Right ventricle myocardium inferior (tissue), 1 donor: ENCODE measurements around the gene EFL1. TPM values are rescaled to one million over a fixed set of nuclear protein-coding genes. Genes with fewer than 3 reads are reported as not detected.

Experiments
- ATAC-seq: fragments of 200-7000 bp; cut with Tn5 transposase; one replicate; pipeline ENCODE4 v1.9.1; 2020; ENCODE audit warnings: mild to moderate bottlenecking, moderate library complexity
- DNase-seq: peaks from one replicate; pipeline ENCODE4 v3.0.0; 2021; ENCODE audit errors: missing footprints
- intact Hi-C: fragments of 100-400 bp; cut with DNase I; formaldehyde crosslinking; loops from one replicate; pipeline ENCODE4 v1.11.0; 2022
- total RNA-seq: library from RNA; stranded (reverse); fragmentation: NEBNext Ultra II Directional; extraction: Animal tissue kit (Norgen Biotek cat#: 25700); gene quantifications from one replicate; pipeline ENCODE4 v1.2.1, GENCODE V29; 2021
- donor health status: DM: no; HTN: yes; CAD: no; lungs with severe emphysema.

Gene EFL1
- total RNA-seq, 1 donor from 2014 or later: 16.9 TPM

GRCh38 chr15:82108489-82109078 is 153.9 kb downstream of the EFL1 start:
- ATAC-seq (peak; percentile 86), DNase-seq (no peak)

DNA sequence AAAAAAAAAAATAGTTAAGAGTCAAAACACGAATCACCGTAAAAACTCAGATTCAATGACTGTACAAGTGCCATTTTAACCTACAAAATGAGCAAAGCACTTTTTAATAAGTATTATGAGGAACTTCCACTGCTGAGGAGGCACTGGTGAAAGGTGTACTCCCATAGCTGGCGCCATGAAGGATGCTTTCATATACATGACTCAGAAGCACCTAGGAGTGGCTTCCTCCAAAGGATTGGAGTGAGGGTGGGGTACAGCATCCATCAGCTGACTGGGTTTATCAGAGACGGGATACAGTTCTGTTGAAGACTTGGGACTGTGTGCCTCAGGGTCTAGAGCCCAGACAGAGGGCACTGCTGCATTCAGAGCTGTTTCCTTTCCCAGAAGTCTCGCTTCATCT is 155.9 kb downstream of the EFL1 start:
- no peak for DNase-seq
- no peak for ATAC-seq
- intact Hi-C loops: no loop called here

More at GRCh38 chr15:82108489-82109078, 153.9 kb downstream of the EFL1 start:
- intact Hi-C loops: loop anchor here (1.0 to 2.0 kb wide), 2 partner anchors 90 to 628 kb away; no protein-coding TSS in a partner anchor

- intact Hi-C loops: no loop called here
- DNase-seq: no peak
- ATAC-seq: no peak
Observed at GRCh38 chr15:82105451-82106215, 156.9 kb downstream of the EFL1 start.

GRCh38 chr15:82103468-82103867 is 159.1 kb downstream of the EFL1 start:
- intact Hi-C loops: no loop called here
- ATAC-seq (no peak), DNase-seq (no peak)

DNA sequence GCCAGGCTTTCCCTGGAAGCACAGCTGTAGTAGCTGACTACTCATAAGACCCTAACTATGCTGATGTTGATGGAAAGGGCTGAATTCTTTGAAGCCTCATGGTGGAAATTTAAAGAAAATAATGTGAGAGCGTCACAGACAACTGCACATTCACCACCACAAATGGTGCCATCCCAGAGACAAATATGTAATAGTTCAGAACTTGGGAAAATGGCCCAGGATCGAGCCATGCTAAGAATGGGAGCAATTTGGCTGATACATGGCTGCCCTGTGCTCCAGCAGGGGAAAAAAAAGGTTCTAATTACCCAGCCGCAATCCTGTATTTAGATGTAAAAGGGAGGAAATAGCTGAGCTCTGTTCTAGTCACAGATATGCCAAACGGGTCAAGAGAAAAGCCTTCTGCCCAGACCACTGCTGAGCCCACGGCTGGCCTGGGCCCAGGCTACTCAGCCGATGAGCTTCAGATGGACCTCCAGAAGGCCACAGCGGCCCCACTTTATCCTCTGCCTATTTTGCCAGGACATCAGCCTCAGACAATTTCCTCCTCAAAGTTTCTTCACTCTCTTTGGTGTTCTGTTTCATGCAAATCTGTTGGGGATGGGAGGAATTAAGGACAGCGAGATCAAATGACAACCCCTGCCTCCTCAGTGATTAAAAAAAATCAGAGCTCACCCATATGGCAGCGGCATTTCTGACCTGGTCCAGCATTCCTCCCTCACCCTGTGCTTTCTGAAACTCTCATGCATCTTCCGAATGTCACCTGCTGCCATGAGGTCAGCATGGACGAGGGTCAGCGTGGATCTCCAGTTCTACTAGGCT is 162.2 kb downstream of the EFL1 start:
- DNase-seq: no peak
- ATAC-seq: no peak
- intact Hi-C loops: no loop called here

DNA sequence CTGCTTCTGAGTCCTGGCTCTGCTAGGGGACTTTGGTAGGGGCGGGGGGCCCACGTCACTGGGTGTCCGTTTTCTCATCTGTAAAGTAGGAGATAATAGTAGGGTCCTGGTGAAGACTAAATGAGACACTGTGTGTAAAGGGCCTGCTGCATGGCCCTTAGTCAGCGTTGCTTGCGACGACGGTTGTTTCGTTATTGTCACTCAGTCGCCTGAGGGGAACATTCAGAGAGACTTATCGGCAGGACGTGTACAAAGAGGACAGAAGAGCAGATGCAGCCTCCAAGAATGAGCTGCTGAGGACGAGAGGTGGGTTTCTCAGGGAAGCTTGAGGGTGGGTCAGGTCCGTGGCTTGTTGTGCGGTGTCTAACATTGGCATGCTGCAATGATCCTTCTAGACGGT is 163.9 kb downstream of the EFL1 start:
- no peak for ATAC-seq
- intact Hi-C loops: no loop called here
- DNase-seq: no peak

DNA sequence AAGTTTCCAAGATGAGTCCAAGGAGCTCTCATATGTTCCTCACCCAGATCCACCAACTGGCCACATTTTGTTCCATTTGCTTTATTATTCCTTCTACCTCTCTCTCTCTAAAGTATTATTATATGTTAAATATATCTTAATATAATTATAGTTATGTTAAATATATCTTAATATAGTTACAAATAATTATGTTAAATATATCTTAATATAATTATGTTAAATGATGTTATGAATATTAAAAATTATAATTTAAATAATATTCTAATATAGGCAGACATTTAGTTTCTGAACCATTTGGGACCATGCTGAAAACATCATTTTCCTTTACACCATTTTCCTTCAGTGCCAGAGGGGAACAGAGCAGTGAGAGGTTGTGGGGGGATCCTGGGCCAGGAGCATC is 166.7 kb downstream of the EFL1 start:
- intact Hi-C loops: no loop called here
- DNase-seq: no peak
- ATAC-seq: no peak

DNA sequence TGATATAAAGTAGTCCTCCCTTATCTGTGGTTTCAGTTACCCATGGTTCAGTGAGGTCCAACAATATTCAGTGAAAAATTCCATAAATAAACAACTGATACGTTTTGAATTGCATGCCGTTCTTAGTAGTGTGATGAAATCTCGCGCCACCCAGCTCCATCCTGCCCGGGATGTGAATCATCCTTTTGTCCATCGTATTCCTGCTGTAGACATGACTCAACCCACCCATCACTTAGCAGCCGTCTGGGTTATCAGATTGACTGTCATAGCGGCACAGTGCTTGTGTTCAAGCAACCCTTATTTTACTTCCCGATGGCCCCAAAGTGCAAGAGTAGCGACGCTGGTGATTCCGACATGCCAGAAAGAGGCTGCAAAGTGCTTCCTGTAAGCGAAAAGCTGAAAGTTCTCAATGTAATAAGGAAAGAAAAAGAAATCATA is 168.7 kb downstream of the EFL1 start:
- intact Hi-C loops: no loop called here
- ATAC-seq (no peak), DNase-seq (no peak)

GRCh38 chr15:82093325-82093724 is 169.2 kb downstream of the EFL1 start:
- ATAC-seq: no peak
- intact Hi-C loops: no loop called here
- no peak for DNase-seq

GRCh38 chr15:82091636-82092140 is 170.8 kb downstream of the EFL1 start:
- no peak for ATAC-seq
- intact Hi-C loops: no loop called here

DNA sequence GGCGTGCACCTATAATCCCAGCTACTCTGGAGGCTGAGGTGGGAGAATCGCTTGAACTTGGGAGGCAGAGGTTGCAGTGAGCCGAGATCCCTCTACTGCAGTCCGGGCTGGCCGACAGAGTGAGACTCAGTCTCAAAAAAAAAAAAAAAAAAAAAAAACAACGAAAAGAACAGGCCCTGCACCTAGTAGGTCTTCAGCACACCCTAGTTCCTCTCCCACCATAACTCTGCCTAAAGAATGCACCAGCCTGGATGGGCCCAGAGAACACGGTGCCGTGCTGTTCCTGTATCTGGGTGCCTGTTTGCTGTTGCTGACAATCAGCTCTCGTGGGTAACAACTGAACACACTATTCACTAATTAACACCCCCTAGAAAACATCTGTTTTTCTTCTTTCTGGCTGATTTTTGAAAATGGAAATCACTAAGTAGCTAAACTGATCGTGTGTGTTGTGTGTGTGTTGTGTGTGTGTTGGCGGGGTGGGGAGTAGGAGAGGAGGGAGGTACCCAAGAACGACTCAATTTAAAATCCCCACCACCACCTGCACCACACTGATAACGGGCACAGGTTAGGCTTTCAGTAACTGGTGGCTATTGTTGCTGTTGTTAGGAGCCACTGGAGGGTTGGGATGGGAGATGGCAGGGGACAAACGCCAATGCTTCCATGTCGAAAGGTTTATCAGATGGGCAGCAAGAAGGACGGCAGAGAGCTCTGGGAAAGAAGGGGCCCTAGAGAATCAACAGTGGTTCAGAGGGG is 176.1 kb downstream of the EFL1 start:
- DNase-seq (no peak), ATAC-seq (no peak)
- intact Hi-C loops: no loop called here

More at GRCh38 chr15:82091636-82092140, 170.8 kb downstream of the EFL1 start:
- no peak for DNase-seq

GRCh38 chr15:82081914-82082762 is 180.4 kb downstream of the EFL1 start:
- intact Hi-C loops: no loop called here
- ATAC-seq (no peak), DNase-seq (no peak)

DNA sequence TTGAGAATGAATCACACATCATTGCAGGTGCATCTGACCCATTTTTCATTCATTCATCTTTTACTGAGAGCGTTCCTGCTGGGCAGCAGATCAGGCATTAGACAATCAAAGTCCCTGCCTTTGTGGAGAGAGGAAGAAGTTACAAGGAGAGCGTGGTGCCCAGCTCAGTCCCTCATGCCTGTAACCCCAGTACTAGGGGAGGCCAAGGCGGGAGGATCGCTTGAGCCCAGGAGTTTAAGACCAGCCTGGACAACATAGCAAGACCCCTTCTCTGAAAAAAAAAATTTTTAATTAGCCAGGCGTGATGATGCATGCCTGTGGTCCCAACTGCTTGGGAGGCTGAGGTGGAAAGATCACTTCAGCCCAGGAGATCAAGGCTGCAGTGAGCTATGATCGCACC is 181.8 kb downstream of the EFL1 start:
- intact Hi-C loops: no loop called here
- no peak for DNase-seq

More for the DNA sequence above, 181.8 kb downstream of the EFL1 start:
- ATAC-seq: no peak

Other genes starting within 250 kb of the EFL1 start
- 4.0 TPM for gene MEX3B, start 216.7 kb downstream of the EFL1 start, total RNA-seq
- 2.2 TPM for gene SAXO2, start 84 bp upstream of the EFL1 start, total RNA-seq
- 0.14 TPM for gene GOLGA6L10, start 86.7 kb upstream of the EFL1 start, total RNA-seq
- gene GOLGA6L9, start 167.1 kb upstream of the EFL1 start, total RNA-seq: 1.2 TPM